ENCODE measurements around the gene TSACC. TPM values are rescaled to one million over a fixed set of nuclear protein-coding genes. Genes with fewer than 3 reads are reported as not detected.
"Not testable (repeated sequence)": the region's sequence is repeated elsewhere in the genome, so short reads cannot be mapped to it uniquely, and the experiment has no call there.

The TSACC gene
- total and polyA plus RNA-seq, 8 donors: 0.56 TPM; not detected in 7

DNA sequence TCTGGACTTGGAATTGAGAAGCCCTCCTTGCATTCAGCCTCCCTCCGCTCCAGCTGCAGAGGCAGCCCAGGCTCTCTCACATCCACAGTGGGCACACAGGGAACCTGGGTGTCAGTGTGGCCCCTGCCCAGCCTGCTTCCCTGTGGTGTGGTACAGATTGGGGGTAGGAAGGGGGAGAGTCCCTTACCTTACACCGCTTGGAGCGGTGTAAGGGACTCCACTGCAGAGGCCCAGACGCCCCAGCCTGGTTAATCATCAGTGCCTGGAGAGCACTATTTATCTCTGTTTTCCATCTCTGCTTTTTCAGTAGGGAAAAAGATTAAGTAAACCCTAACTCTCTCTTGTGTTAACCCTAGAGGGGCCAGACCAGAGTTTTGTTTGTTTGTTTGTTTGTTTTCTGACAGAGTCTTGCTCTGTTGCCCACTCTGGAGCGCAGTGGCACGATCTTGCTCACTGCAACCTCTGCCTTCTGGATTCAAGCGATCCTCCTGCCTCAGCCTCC is 29.9 kb downstream of the TSACC start:
- DNase-seq: no peak
- no peak overlapping the region for H3K27ac ChIP-seq
- TF ChIP-seq, protein P1, sequence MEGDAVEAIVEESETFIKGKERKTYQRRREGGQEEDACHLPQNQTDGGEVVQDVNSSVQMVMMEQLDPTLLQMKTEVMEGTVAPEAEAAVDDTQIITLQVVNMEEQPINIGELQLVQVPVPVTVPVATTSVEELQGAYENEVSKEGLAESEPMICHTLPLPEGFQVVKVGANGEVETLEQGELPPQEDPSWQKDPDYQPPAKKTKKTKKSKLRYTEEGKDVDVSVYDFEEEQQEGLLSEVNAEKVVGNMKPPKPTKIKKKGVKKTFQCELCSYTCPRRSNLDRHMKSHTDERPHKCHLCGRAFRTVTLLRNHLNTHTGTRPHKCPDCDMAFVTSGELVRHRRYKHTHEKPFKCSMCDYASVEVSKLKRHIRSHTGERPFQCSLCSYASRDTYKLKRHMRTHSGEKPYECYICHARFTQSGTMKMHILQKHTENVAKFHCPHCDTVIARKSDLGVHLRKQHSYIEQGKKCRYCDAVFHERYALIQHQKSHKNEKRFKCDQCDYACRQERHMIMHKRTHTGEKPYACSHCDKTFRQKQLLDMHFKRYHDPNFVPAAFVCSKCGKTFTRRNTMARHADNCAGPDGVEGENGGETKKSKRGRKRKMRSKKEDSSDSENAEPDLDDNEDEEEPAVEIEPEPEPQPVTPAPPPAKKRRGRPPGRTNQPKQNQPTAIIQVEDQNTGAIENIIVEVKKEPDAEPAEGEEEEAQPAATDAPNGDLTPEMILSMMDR (IDR thresholded peaks at IDR 0.05): no peak
- peak; percentile 28 to 36 (median 32) for ATAC-seq
- H3K27me3 ChIP-seq: no peaks in the 10 kb centered on the region
- peaks cover under 1 to 7% (median 5%) of the 10 kb centered on the region in 3 donors for H3K4me1 ChIP-seq
- H3K4me3 ChIP-seq: no peak overlapping the region
- no peak for FAIRE-seq
- intact Hi-C loops (cut with DNase I): no loop called here
- H3K36me3 ChIP-seq: no peaks in the 10 kb centered on the region
- H3K9me3 ChIP-seq: no peaks in the 10 kb centered on the region
- 66 to 69% methylated on average over 7 of the region's 7 CpGs for WGBS, 2 donors

DNA sequence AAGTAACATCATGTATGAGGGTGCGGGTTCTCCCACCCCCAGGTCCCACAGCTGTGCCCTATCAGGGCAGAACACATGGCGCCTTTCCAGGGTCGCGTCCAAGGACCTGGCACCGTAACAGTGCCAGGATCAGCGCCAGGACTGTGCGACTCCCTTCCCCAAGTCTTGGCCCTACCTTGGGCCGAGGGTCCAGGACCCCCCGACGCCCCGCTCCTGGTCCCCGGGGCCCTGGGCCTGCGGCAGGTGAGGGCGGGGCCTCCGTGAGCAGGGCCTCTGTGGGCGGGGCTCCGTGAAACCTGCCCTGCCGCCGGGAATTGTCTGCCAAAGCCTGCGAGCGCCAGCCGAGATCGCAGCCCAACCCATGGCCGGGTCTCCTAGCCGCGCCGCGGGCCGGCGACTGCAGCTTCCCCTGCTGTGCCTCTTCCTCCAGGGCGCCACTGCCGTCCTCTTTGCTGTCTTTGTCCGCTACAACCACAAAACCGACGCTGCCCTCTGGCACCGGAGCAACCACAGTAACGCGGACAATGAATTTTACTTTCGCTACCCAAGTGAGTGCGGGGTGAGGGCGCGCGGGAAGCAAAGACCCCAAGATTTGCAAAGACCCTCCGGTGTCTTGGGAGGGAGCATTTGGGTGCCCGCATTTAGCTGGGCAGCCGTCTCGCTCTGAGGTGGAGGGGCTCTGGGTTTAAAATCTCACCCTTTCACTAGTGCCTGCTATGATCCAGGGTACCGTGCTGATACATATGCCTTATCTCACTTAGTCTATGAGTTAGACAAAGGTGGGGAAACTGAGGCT is 30.8 kb downstream of the TSACC start, which contains the start of gene RHBG:
RHBG (plus strand) TSS at position 323 of the 796 bp plus-strand sequence; CDS start at position 362, 39 bp downstream.
- FAIRE-seq (no peak), ATAC-seq (peak; percentile 93 to 97 (median 96)), DNase-seq (peak; percentile 80 to 94 (median 86))
- H3K4me3 ChIP-seq: peak within 1 kb of the TSS; percentile 28 to 53 (median 44)
- H3K36me3 ChIP-seq: no peaks in the 10 kb centered on the region
- intact Hi-C loops (cut with DNase I): no loop called here
- TF ChIP-seq, protein P1 (IDR thresholded peaks at IDR 0.05): no peak
- H3K9me3 ChIP-seq: no peaks in the 10 kb centered on the region
- peaks cover 7 to 9% (median 8%) of the 10 kb centered on the region in 3 donors for H3K4me1 ChIP-seq
- H3K27me3 ChIP-seq: no peaks in the 10 kb centered on the region
- H3K27ac ChIP-seq: no peak within 1 kb of the TSS
- 3 to 4% methylated on average over 36 to 48 of the region's 48 CpGs for WGBS, 2 donors

DNA sequence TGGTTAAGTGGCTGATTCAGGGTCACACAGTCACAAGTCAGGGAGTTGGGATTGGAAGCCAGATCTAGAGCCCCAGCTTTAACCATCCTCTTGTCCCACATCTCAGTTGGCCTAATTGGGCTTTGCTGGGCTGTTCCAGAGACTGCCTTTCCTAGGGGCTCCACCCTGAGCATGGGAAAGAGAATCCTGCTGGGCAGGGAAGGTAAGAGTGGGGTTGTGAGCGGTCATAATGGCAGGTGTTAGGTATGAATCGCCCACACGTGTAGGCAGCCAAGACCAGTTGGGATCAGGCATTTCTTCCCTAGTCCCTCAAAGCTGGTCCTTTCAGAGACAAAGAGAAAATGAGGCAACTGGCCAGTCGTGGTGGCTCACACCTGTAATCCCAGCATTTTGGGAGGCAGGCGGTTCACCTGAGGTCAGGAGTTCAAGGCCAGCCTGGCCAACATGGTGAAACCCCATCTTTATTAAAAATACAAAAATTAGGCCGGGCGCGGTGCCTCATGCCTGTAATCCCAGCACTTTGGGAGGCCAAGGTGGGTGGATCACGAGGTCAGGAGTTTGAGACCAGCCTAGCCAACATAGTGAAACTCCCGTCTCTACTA is 31.5 kb downstream of the TSACC start:
- not testable (repeated sequence) for H3K27me3 ChIP-seq

DNA sequence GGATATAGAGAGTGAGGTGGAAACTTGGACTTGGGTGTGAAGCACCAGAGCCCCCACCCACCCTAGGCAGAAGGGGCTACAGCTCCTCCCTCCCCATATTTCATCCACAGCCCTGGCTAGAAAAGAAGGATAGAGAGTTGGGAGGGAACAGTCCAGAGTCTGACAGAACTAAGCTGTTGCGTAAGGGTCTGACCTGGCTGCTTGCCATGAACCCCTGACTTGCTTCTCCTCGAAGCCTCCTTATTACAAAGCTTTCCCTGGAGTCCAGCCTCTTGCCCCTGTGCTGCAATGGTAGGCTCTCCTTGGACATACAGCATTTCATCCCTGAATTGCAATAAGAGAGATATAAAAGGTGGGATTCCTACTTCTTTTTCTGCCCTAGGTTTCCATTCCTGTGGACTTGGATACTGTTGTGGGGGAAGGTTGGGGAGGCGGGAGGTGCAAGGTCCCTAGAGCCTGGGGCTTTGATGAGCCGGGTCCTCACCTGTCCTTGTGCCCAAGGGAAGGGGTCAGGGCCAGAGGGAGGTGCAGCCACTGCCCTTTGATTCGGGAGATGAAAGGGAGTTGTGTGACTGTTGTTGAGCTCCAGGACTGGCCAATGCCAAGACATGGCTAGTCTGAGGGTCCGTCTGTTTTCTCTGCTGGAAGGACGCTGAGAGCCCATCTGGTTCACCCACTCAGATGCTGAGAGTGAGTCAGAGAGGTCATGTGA is 33.4 kb downstream of the TSACC start:
- DNase-seq (peak in 1 of 6 donors; percentile 33), ATAC-seq (no peak), FAIRE-seq (no peak)
- Histone ChIP-seq H3K4me3 (no peak overlapping the region), H3K27me3 (no peaks in the 10 kb centered on the region), H3K27ac (no peak overlapping the region), H3K9me3 (no peaks in the 10 kb centered on the region), H3K4me1 (peaks cover 7 to 10% (median 9%) of the 10 kb centered on the region in 3 donors), H3K36me3 (no peaks in the 10 kb centered on the region)
- TF ChIP-seq, protein P1 (IDR thresholded peaks at IDR 0.05): no peak
- WGBS, 2 donors: 70 to 77% methylated on average over 7 of the region's 7 CpGs
- intact Hi-C loops (cut with DNase I): no loop called here

More for the DNA sequence above, 31.5 kb downstream of the TSACC start:
- ATAC-seq; DNase-seq; H3K27ac ChIP-seq; FAIRE-seq; H3K9me3 ChIP-seq; intact Hi-C loops (cut with DNase I); H3K36me3 ChIP-seq: not testable (repeated sequence)
- H3K4me3 ChIP-seq: peak overlapping the region in 3 of 4 donors; percentile 38 to 53 (median 49)
- H3K4me1 ChIP-seq: peaks cover 7 to 10% (median 9%) of the 10 kb centered on the region in 3 donors
- WGBS, 2 donors: 88 to 92% methylated on average over 10 of the region's 10 CpGs

DNA sequence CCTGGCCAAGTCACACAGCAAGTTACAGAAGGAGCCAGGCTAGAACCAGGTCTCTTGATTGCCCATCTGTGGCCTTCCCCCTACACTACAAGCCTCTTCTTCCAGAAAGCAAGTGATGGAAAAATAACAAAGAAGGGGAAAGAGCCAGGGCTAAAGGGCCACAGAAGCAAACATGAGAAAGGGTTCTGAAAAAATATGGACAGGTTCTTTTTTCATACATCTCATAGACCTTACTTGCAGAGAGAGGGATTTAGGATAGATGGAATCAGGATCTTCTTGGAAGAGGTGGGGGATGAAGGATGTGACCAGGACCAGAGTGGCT is 33.9 kb downstream of the TSACC start:
- Histone ChIP-seq H3K4me3 (no peak overlapping the region), H3K9me3 (no peaks in the 10 kb centered on the region), H3K36me3 (no peaks in the 10 kb centered on the region), H3K27me3 (no peaks in the 10 kb centered on the region), H3K27ac (no peak overlapping the region), H3K4me1 (peaks cover 7 to 10% (median 9%) of the 10 kb centered on the region in 3 donors)
- intact Hi-C loops (cut with DNase I): no loop called here
- TF ChIP-seq, protein P1 (IDR thresholded peaks at IDR 0.05): no peak
- ATAC-seq (no peak), DNase-seq (no peak), FAIRE-seq (no peak)

All from pancreas (tissue), 10 donors.